Keratinocyte (primary cell): ENCODE measurements around the gene CREB5.

Source experiments
- EZH2 ChIP-seq: IDR thresholded peaks from one replicate; pipeline ENCODE4 v1.6.1; 2012; ENCODE audit warnings: inconsistent platforms, mild to moderate bottlenecking, low read length, moderate library complexity
- TF ChIP-seq, protein P1 (sequence below), 3 experiments: IDR thresholded peaks in 1 of 3; conservative IDR thresholded peaks in 1 of 3; optimal IDR thresholded peaks in 1 of 3; 2 replicates in 2 of 3; 3 replicates in 1 of 3; pipeline versions ENCODE3 to v1.5.1; 2011; ENCODE audit warnings: low read length in 3 of 3, mild to moderate bottlenecking in 3 of 3, moderate library complexity in 2 of 3, control low read depth in 1 of 3, inconsistent platforms in 1 of 3; ENCODE audit not compliant: insufficient read depth in 2 of 3; ENCODE audit errors: extremely low read depth in 1 of 3

DNA sequence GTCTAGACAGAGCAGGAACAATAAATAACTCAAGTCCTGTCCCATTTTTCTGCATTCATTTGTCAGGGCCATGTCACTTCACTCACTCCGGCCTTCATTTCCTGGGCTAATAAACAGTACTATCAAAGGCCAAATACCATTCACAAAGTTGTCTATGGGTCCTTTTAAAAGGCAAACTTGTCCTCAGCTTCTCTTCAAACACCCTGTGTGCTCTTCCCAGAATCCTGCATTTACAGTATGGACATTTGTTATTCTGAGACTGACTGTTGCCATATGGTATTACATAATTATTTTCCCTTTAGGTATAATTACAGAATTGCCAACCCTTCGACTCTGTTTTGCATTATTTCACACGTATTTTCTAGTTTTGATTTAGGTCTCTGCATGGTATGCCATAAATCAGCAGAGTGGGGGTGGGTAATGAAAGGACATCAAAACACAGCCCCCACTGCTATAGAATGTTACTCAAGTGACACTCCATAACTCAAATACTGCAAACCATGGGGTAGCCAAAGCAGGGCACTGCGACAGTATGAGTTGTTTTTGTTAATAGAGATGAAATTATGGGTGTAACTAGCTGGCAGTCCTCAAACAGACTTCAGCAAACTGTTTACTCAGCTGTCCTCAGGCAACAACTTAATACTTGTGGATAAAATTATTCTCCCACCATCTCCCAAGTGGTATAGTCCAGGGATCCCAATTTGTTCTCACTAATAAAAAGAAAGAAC is 362.1 kb downstream of the CREB5 start:
- TF ChIP-seq, protein P1, sequence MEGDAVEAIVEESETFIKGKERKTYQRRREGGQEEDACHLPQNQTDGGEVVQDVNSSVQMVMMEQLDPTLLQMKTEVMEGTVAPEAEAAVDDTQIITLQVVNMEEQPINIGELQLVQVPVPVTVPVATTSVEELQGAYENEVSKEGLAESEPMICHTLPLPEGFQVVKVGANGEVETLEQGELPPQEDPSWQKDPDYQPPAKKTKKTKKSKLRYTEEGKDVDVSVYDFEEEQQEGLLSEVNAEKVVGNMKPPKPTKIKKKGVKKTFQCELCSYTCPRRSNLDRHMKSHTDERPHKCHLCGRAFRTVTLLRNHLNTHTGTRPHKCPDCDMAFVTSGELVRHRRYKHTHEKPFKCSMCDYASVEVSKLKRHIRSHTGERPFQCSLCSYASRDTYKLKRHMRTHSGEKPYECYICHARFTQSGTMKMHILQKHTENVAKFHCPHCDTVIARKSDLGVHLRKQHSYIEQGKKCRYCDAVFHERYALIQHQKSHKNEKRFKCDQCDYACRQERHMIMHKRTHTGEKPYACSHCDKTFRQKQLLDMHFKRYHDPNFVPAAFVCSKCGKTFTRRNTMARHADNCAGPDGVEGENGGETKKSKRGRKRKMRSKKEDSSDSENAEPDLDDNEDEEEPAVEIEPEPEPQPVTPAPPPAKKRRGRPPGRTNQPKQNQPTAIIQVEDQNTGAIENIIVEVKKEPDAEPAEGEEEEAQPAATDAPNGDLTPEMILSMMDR (optimal IDR thresholded peaks at IDR 0.05 in 1 of 3, IDR thresholded peaks at IDR 0.05 in 1 of 3, conservative IDR thresholded peaks at IDR 0.05 in 1 of 3; ENCODE audit: extremely low read depth in 1 of 3, insufficient read depth in 2 of 3, low read length in 3 of 3): no peak
- TF ChIP-seq EZH2: no peak
